Measurements from ENCODE around the gene ARRDC4. TPM values are rescaled to one million over a fixed set of nuclear protein-coding genes. Genes with fewer than 3 reads are reported as not detected.

The ARRDC4 gene
- polyA plus RNA-seq, 1 of the 3 experiments (the other 2 are of a cell fraction) = 2.3 TPM

GRCh38 chr15:97953748-97954147 lies 6.8 kb upstream of the ARRDC4 start:
- Histone ChIP-seq H3K79me2 (ENCODE audit: insufficient read depth) (no peaks in the 10 kb centered on the region), H3K9me2 (no peaks in the 10 kb centered on the region), H3K4me1 (ENCODE audit: control insufficient read depth in 1 of 2, insufficient read depth in 2 of 2, low read depth in 1 of 2, low read length in 1 of 2) (no peaks in the 10 kb centered on the region), H3K27ac (ENCODE audit: low read depth in 2 of 2, low read length in 1 of 2) (no peak overlapping the region), H2AFZ (ENCODE audit: low read depth) (no peak overlapping the region), H3K27me3 (ENCODE audit: insufficient read depth) (peaks cover 12% of the 10 kb centered on the region; the same call in 1 of the 2 replicates), H3K4me2 (no peak overlapping the region), H3F3A (replicated peaks; ENCODE audit: insufficient read depth) (no peaks in the 10 kb centered on the region), H4K20me1 (ENCODE audit: insufficient read depth) (no peaks in the 10 kb centered on the region), H3K4me3 (ENCODE audit: low read depth in 2 of 2, low read length in 1 of 2) (no peak overlapping the region), H3K9me3 (no peaks in the 10 kb centered on the region), H3K36me3 (replicated peaks in 1 of 2; ENCODE audit: control insufficient read depth in 1 of 2, insufficient read depth in 2 of 2, low read length in 1 of 2) (no peaks in the 10 kb centered on the region), H3K9ac (no peak overlapping the region)
- no peak for DNase-seq
- TF ChIP-seq MXI1 (IDR thresholded peaks at IDR 0.05; ENCODE audit: low read depth, low read length) (no peak), FOXM1 (IDR thresholded peaks at IDR 0.05; ENCODE audit: low read depth) (no peak), TAF1 (IDR thresholded peaks at IDR 0.05; ENCODE audit: borderline replicate concordance, low read depth, low read length) (no peak), PBX3 (IDR thresholded peaks at IDR 0.05) (no peak), TCF12 (IDR thresholded peaks at IDR 0.05) (no peak), JUND (IDR thresholded peaks at IDR 0.05) (no peak), MEF2A (IDR thresholded peaks at IDR 0.05; ENCODE audit: borderline replicate concordance, low read depth) (no peak), EP300 (IDR thresholded peaks at IDR 0.05; ENCODE audit: borderline replicate concordance in 1 of 2, low read depth in 1 of 2, low read length in 1 of 2) (no peak)
- WGBS (ENCODE audit: low lambda C conversion rate) = 55% methylated on average over 8 of the region's 8 CpGs
- ChIA-PET POLR2A (no interaction called here), CTCF (interaction anchor here (1.0 kb wide), 1 partner anchor 10 kb away, joined by 3 read pairs; no protein-coding TSS in a partner anchor)

- no peaks in the 10 kb centered on the region for H3K36me3 ChIP-seq (replicated peaks in 1 of 2; ENCODE audit: control insufficient read depth in 1 of 2, insufficient read depth in 2 of 2, low read length in 1 of 2)
- H3K27me3 ChIP-seq (ENCODE audit: insufficient read depth) = peaks cover 12% of the 10 kb centered on the region; the same call in 1 of the 2 replicates
- H4K20me1 ChIP-seq (ENCODE audit: insufficient read depth) = no peaks in the 10 kb centered on the region
- no peaks in the 10 kb centered on the region for H3F3A ChIP-seq (replicated peaks; ENCODE audit: insufficient read depth)
- H3K9me2 ChIP-seq = no peaks in the 10 kb centered on the region
- H3K9me3 ChIP-seq = no peaks in the 10 kb centered on the region
- no peak for DNase-seq
- WGBS (ENCODE audit: low lambda C conversion rate) = 13% methylated on average over 2 of the region's 2 CpGs
- peaks cover 0 to 2% of the 10 kb centered on the region in 2 experiments; a peak in 2 of 4 replicates for H3K4me1 ChIP-seq (ENCODE audit: control insufficient read depth in 1 of 2, insufficient read depth in 2 of 2, low read depth in 1 of 2, low read length in 1 of 2)
- no peak overlapping the region for H2AFZ ChIP-seq (ENCODE audit: low read depth)
- no peak overlapping the region for H3K4me3 ChIP-seq (ENCODE audit: low read depth in 2 of 2, low read length in 1 of 2)
- no peak overlapping the region for H3K4me2 ChIP-seq
- no peak overlapping the region for H3K9ac ChIP-seq
- no peak overlapping the region for H3K27ac ChIP-seq (ENCODE audit: low read depth in 2 of 2, low read length in 1 of 2)
- no peak for TF ChIP-seq ELF1 (IDR thresholded peaks at IDR 0.05)
- TF ChIP-seq IRF3 (IDR thresholded peaks at IDR 0.05; ENCODE audit: low read depth, low read length) = no peak
- TF ChIP-seq EZH2phosphoT487 (IDR thresholded peaks at IDR 0.05; ENCODE audit: borderline replicate concordance, low read depth) = no peak
- no peak for TF ChIP-seq REST (IDR thresholded peaks at IDR 0.05; ENCODE audit: low read depth, low read length)
- TF ChIP-seq USF2 (IDR thresholded peaks at IDR 0.05; ENCODE audit: borderline replicate concordance, low read depth, low read length) = no peak
- no peak for TF ChIP-seq PBX3 (IDR thresholded peaks at IDR 0.05)
- no peak for TF ChIP-seq FOXM1 (IDR thresholded peaks at IDR 0.05; ENCODE audit: low read depth)
- TF ChIP-seq EP300 (IDR thresholded peaks at IDR 0.05; ENCODE audit: borderline replicate concordance in 1 of 2, low read depth in 1 of 2, low read length in 1 of 2) = no peak
- no peak for TF ChIP-seq MAX (IDR thresholded peaks at IDR 0.05; ENCODE audit: low read depth)
- no peak for TF ChIP-seq MEF2A (IDR thresholded peaks at IDR 0.05; ENCODE audit: borderline replicate concordance, low read depth)
- no peak for TF ChIP-seq JUND (IDR thresholded peaks at IDR 0.05)
- TF ChIP-seq RFX5 (IDR thresholded peaks at IDR 0.05; ENCODE audit: low read length) = no peak
- ChIA-PET POLR2A (no interaction called here), CTCF (no interaction called here)
- H3K79me2 ChIP-seq (ENCODE audit: insufficient read depth) = no peaks in the 10 kb centered on the region
Measured at GRCh38 chr15:97955035-97955434, 5.5 kb upstream of the ARRDC4 start.
